Fibroblast of pulmonary artery (primary cell): ENCODE data around the gene CADM3.
A peak's percentile ranks its signal among the peaks of the same experiment; 100 is the strongest.

Source experiments
- DNase-seq: peaks from one replicate; pipeline ENCODE4 v3.0.0-alpha.2; 2010; ENCODE audit warnings: low read depth
- H3K4me3 ChIP-seq: replicated peaks from 2 replicates; pipeline ENCODE4 v1.5.1; 2011; ENCODE audit warnings: low read depth, mild to moderate bottlenecking, control low read depth, low read length, moderate library complexity
- TF ChIP-seq, protein P1 (sequence below): IDR thresholded peaks from 2 replicates; pipeline ENCODE4 v1.5.1; 2011; ENCODE audit warnings: mild to moderate bottlenecking, control low read depth, low read length, inconsistent platforms; ENCODE audit errors: missing control alignments

Gene CADM3

DNA sequence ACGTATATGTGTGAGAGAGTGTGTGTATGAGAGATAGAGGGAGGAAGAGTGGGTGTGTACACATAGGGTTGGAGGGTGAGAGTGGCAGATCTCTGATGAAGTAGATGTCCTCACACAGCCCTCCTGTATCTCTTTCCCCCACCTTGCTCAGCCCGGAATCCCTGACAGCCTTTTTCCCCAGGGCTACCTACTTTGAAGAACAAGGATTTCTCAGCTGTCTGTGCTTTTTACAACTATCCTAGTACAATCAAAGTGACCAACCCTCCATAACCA is 29.1 kb upstream of the CADM3 start:
- no peak overlapping the region for H3K4me3 ChIP-seq
- DNase-seq, result no peak

DNA sequence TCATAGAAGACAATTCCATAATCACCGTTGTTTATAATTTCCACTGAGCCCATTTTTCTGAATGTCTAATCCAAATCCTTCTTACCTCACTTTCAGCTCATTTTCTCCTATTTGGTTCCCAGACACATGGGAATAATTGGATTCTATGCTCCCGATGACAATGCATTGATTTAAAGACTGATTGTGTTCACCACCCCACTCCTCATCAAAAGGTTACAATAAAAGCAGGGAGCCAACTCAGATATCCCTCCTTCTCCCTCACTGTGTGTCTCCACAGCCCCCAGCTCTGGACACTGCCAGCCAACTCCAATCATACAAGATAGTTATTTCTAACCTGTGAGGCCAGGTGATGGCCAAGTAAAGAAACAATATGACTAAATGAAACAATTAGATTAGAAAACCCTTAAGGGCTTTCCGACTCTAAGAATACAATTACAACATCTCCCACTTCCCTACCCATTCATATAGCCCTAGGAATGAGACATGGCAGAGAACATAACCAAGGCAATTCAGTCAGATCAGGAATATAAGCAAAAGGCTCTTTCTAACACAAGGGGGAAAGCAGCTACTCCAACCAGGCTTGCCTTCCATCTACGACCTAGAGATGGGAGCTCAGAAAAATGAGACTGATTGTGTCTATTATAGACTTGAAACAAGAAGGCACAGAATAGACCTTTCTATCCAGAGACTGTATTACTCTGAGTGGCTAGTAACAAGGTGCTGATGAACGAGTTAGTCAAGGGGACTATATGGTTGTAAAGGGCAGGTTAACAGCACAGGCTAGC is 28.5 kb upstream of the CADM3 start:
- TF ChIP-seq, protein P1, sequence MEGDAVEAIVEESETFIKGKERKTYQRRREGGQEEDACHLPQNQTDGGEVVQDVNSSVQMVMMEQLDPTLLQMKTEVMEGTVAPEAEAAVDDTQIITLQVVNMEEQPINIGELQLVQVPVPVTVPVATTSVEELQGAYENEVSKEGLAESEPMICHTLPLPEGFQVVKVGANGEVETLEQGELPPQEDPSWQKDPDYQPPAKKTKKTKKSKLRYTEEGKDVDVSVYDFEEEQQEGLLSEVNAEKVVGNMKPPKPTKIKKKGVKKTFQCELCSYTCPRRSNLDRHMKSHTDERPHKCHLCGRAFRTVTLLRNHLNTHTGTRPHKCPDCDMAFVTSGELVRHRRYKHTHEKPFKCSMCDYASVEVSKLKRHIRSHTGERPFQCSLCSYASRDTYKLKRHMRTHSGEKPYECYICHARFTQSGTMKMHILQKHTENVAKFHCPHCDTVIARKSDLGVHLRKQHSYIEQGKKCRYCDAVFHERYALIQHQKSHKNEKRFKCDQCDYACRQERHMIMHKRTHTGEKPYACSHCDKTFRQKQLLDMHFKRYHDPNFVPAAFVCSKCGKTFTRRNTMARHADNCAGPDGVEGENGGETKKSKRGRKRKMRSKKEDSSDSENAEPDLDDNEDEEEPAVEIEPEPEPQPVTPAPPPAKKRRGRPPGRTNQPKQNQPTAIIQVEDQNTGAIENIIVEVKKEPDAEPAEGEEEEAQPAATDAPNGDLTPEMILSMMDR, result no peak
- no peak overlapping the region for H3K4me3 ChIP-seq
- no peak for DNase-seq

More for the DNA sequence above, 29.1 kb upstream of the CADM3 start:
- TF ChIP-seq, protein P1, result no peak

- TF ChIP-seq, protein P1, result no peak
- no peak for DNase-seq
Observed at GRCh38 chr1:159144571-159144970, 26.8 kb upstream of the CADM3 start.

DNA sequence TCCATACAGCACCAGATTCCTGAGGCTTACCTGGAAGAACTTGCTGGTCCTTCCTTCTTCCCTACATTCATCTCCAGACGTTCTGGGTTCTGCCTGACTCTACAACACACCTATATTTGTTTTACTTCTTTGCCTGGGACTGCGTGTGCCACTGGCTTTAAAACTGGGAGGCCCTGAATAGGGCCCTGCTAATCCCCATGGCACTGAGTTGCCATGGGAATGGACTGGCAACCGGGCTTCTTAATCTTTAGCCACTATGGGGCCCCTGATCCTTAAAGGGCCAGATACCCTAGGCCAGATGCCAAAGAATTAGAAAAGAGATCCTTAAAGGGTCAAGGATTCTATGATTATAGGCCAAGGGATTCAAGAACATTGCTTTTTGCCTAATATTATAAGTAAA is 24.4 kb upstream of the CADM3 start:
- TF ChIP-seq, protein P1, result no peak
- H3K4me3 ChIP-seq, result no peak overlapping the region
- no peak for DNase-seq

More at GRCh38 chr1:159144571-159144970, 26.8 kb upstream of the CADM3 start:
- H3K4me3 ChIP-seq, result no peak overlapping the region

DNA sequence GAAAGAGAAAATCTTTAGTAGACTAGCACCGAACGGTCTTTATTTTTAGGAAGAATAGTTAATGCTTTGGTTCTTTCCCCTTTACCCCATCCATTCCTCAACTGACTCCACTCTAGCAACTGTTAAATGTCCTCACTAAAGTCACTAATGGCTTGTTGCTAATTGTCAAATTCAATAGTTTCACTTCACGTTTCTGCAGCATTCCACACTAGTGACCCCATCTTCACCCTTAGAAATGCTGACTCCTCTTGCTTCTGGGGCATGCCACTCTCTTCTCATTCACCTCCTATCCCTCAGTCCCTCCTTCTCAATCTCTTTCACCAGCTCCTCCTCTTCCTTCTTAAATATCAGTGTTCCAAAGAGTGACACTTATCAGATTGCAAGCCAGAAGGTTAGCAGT is 19.4 kb upstream of the CADM3 start:
- DNase-seq, result no peak
- no peak overlapping the region for H3K4me3 ChIP-seq
- TF ChIP-seq, protein P1, result no peak

GRCh38 chr1:159161001-159161718 is 10.3 kb upstream of the CADM3 start:
- peak; percentile 89 for DNase-seq
- TF ChIP-seq, protein P1, result no peak

DNA sequence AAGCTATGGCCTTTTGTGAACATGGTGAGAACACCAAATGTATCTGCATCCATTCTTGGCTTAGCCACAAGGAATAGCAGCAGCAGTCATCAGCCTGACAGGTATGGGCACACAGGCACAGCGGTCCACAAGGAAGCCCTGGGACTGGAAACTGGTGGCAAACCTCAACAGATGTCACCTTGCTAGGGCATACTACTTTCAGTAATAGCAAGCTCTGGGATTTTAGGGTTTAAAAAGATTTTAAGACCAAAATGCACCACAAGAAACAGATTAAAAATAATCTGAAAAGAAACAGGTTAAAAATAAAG is 9.7 kb upstream of the CADM3 start:
- H3K4me3 ChIP-seq, result no peak overlapping the region
- DNase-seq, result no peak
- TF ChIP-seq, protein P1, result no peak

More at GRCh38 chr1:159161001-159161718, 10.3 kb upstream of the CADM3 start:
- H3K4me3 ChIP-seq, result no peak overlapping the region
